HEK293 (cell line): ENCODE measurements around the gene PRPH2.

Experiments
- CTCF ChIP-seq: fragments of 450-650 bp; formaldehyde crosslinking; IDR thresholded peaks from 2 replicates; pipeline ENCODE4 v1.5.1; 2016; ENCODE audit warnings: missing biosample characterization, missing genetic modification characterization
- PBX3 ChIP-seq: sonication (generic); formaldehyde crosslinking; IDR thresholded peaks from 2 replicates; pipeline ENCODE4 v1.8.1; 2022; ENCODE audit warnings: mild to moderate bottlenecking, moderate library complexity, missing genetic modification reagents
- PRDM6 ChIP-seq: fragments of 450-650 bp; formaldehyde crosslinking; IDR thresholded peaks from 2 replicates; pipeline ENCODE4 v1.5.1; 2017; ENCODE audit warnings: missing biosample characterization, missing genetic modification characterization
- REPIN1 ChIP-seq: fragments of 450-650 bp; formaldehyde crosslinking; IDR thresholded peaks from 2 replicates; pipeline ENCODE4 v1.5.1; 2017; ENCODE audit warnings: missing biosample characterization, missing genetic modification characterization, low read depth
- REST ChIP-seq: fragments of 450-650 bp; formaldehyde crosslinking; IDR thresholded peaks from 2 replicates; pipeline ENCODE4 v1.5.1; 2016; ENCODE audit warnings: missing biosample characterization, missing genetic modification characterization
- YY1 ChIP-seq: fragments of 450-650 bp; formaldehyde crosslinking; IDR thresholded peaks from 2 replicates; pipeline ENCODE4 v1.5.1; 2018; ENCODE audit warnings: missing biosample characterization, missing genetic modification characterization
- ZNF335 ChIP-seq: fragments of 450-650 bp; formaldehyde crosslinking; conservative IDR thresholded peaks from 2 replicates; pipeline ENCODE4 v1.5.1; 2016; ENCODE audit warnings: missing biosample characterization, missing genetic modification characterization
- ZNF529 ChIP-seq: fragments of 450-650 bp; formaldehyde crosslinking; IDR thresholded peaks from 2 replicates; pipeline ENCODE4 v1.5.1; 2017; ENCODE audit warnings: missing genetic modification characterization, missing biosample characterization; ENCODE audit not compliant: insufficient replicate concordance

- no peak for TF ChIP-seq CTCF (tag by site-specific recombination)
- TF ChIP-seq ZNF529 (tag by site-specific recombination): no peak
- no peak for TF ChIP-seq YY1 (tag by site-specific recombination)
- TF ChIP-seq REPIN1 (tag by site-specific recombination): no peak
- TF ChIP-seq PRDM6: no peak
- no peak for TF ChIP-seq REST (tag by site-specific recombination)
- TF ChIP-seq PBX3 (CRISPR knock-in tag): no peak
- TF ChIP-seq ZNF335: no peak
Observed at GRCh38 chr6:42745083-42745639, 22.8 kb upstream of the PRPH2 start.
